ENCODE data around the gene RHCE.
"Not testable (repeated sequence)": the region's sequence is repeated elsewhere in the genome, so short reads cannot be mapped to it uniquely, and the experiment has no call there.

RHCE gene

GRCh38 chr1:25342846-25343245 is 77.8 kb downstream of the RHCE start:
- TF ChIP-seq CTCF (IDR thresholded peaks at IDR 0.05) = no peak
- no peak for TF ChIP-seq ZFX (IDR thresholded peaks at IDR 0.05; ENCODE audit: borderline replicate concordance)
- H3K27ac ChIP-seq = no peak overlapping the region

GRCh38 chr1:25341746-25342145 is 78.9 kb downstream of the RHCE start:
- TF ChIP-seq ZFX (IDR thresholded peaks at IDR 0.05; ENCODE audit: borderline replicate concordance) = no peak
- no peak for TF ChIP-seq CTCF (IDR thresholded peaks at IDR 0.05)
- no peak overlapping the region for H3K27ac ChIP-seq

GRCh38 chr1:25338986-25339385 is 81.6 kb downstream of the RHCE start:
- no peak for TF ChIP-seq ZFX (IDR thresholded peaks at IDR 0.05; ENCODE audit: borderline replicate concordance)
- no peak for TF ChIP-seq CTCF (IDR thresholded peaks at IDR 0.05)
- peak overlapping the region; percentile 93 for H3K27ac ChIP-seq

- no peak for TF ChIP-seq ZFX (IDR thresholded peaks at IDR 0.05; ENCODE audit: borderline replicate concordance)
- TF ChIP-seq CTCF (IDR thresholded peaks at IDR 0.05) = 0 out of 2 replicates have a peak, but pooled peaks have one; percentile 9
Measured at GRCh38 chr1:25338188-25338981, 82.2 kb downstream of the RHCE start, which contains the start of gene TMEM50A. TSS of gene TMEM50A (plus strand) at chr1:25338334. CDS start at chr1:25340487, 2,153 bp downstream.

GRCh38 chr1:25337483-25338187 is 83.0 kb downstream of the RHCE start:
- peak overlapping the region; percentile 93 for H3K27ac ChIP-seq

More at GRCh38 chr1:25338188-25338981, 82.2 kb downstream of the RHCE start, which contains the start of gene TMEM50A:
- peak within 1 kb of the TSS; percentile 93 for H3K27ac ChIP-seq

- not testable (repeated sequence) for H3K27ac ChIP-seq
- TF ChIP-seq CTCF (IDR thresholded peaks at IDR 0.05) = peak; percentile 24; the same call in 1 of the 2 replicates
Measured at GRCh38 chr1:25336922-25337354, 83.7 kb downstream of the RHCE start.

- not testable (repeated sequence) for H3K27ac ChIP-seq
- TF ChIP-seq CTCF (IDR thresholded peaks at IDR 0.05) = peak; percentile 19; the same call in 1 of the 2 replicates
Measured at GRCh38 chr1:25329950-25330349, 90.7 kb downstream of the RHCE start.

- H3K27ac ChIP-seq = not testable (repeated sequence)
Measured at GRCh38 chr1:25329336-25329735, 91.3 kb downstream of the RHCE start.

GRCh38 chr1:25328791-25329185 is 91.8 kb downstream of the RHCE start:
- not testable (repeated sequence) for H3K27ac ChIP-seq

- H3K27ac ChIP-seq = not testable (repeated sequence)
Measured at GRCh38 chr1:25327864-25328790, 92.5 kb downstream of the RHCE start.

- not testable (repeated sequence) for H3K27ac ChIP-seq
Measured at GRCh38 chr1:25324407-25324806, 96.2 kb downstream of the RHCE start.

Data from 22Rv1 (cell line).